HepG2 (cell line): Measurements from ENCODE around the gene NFATC1. TPM values are rescaled to one million over a fixed set of nuclear protein-coding genes. Genes with fewer than 3 reads are reported as not detected.

Experiments used
- ATAC-seq: fragments of 200-7000 bp; cut with Tn5 transposase; 3 replicates; pipeline ENCODE4 v1.9.1; 2020; ENCODE audit warnings: mild to moderate bottlenecking, moderate library complexity
- BruUV-seq: library from RNA; stranded (reverse); fragments of 400-500 nt; replicated peaks from 2 replicates; lab custom pipeline; 2021; lab: Mats Ljungman, UMichigan
- CTCF ChIA-PET: fragments of 300-600 bp; formaldehyde crosslinking; extraction: SDS; loops from one replicate; lab custom pipeline; 2021; ENCODE audit warnings: low total read pairs, inconsistent platforms, low intra/inter-chr PET ratio; lab: Yijun Ruan, JAX
- POLR2A ChIA-PET: fragments of 350-600 bp; sonication (Branson Sonifier 250); formaldehyde crosslinking; loops from one replicate; lab custom pipeline; 2020; ENCODE audit warnings: antibody characterized with exemption, inconsistent platforms; lab: Yijun Ruan, JAX
- DNase-seq: peaks from one replicate; pipeline ENCODE4 v3.0.0-alpha.2; 2015; ENCODE audit warnings: low spot score
- FAIRE-seq: peaks from 3 replicates; lab custom pipeline; 2011; peaks lifted over from hg19 to GRCh38; lab: Jason Lieb, UNC
- H2AFZ ChIP-seq: one replicate; pipeline ENCODE4 v1.6.1; 2011; ENCODE audit warnings: low read length, inconsistent platforms
- H3K27ac ChIP-seq: fragments of 300-600 bp; 3 replicates; pipeline ENCODE4 v1.8.0; 2011; ENCODE audit warnings: mixed run types, mild to moderate bottlenecking, mixed read lengths, low read length, inconsistent platforms; ENCODE audit not compliant: insufficient read depth; ENCODE audit errors: extremely low read length
- H3K27me3 ChIP-seq, 2 experiments: fragments of 200-600 bp in 1 of 2; 2 replicates in 1 of 2; 3 replicates in 1 of 2; pipeline versions ENCODE4 v1.6.0 to v1.8.0; 2011; ENCODE audit warnings: low read length in 2 of 2, mild to moderate bottlenecking in 2 of 2, moderate library complexity in 2 of 2, inconsistent platforms in 1 of 2; ENCODE audit not compliant: insufficient read depth in 2 of 2, control insufficient read depth in 1 of 2
- H3K36me3 ChIP-seq, 2 experiments: fragments of 200-600 bp in 1 of 2; replicated peaks in 1 of 2; 2 replicates in 1 of 2; 3 replicates in 1 of 2; pipeline versions ENCODE4 v1.5.1 to v1.8.0; 2011; ENCODE audit warnings: low read length in 2 of 2, inconsistent platforms in 1 of 2; ENCODE audit not compliant: insufficient read depth in 2 of 2, control insufficient read depth in 1 of 2
- H3K4me1 ChIP-seq: 2 replicates; pipeline ENCODE4 v1.5.1; 2012; ENCODE audit warnings: low read length, inconsistent platforms; ENCODE audit not compliant: insufficient read depth
- H3K4me2 ChIP-seq: 2 replicates; pipeline ENCODE4 v1.6.0; 2011; ENCODE audit warnings: low read depth, low read length, inconsistent platforms
- H3K4me3 ChIP-seq, 3 experiments: fragments of 200-600 bp in 1 of 3; sonication (generic), shearing (Covaris generic) in 1 of 3; replicated peaks in 1 of 3; 2 replicates each; pipeline ENCODE4 v1.5.1; 2011 to 2016; ENCODE audit warnings: low read length in 3 of 3, inconsistent platforms in 2 of 3, low read depth in 2 of 3, mild to moderate bottlenecking in 2 of 3, control low read depth in 1 of 3, mixed read lengths in 1 of 3; ENCODE audit not compliant: insufficient read depth in 1 of 3
- H3K79me2 ChIP-seq: one replicate; pipeline ENCODE4 v1.6.1; 2011; ENCODE audit warnings: low read length, inconsistent platforms; ENCODE audit not compliant: insufficient read depth
- H3K9ac ChIP-seq: 2 replicates; pipeline ENCODE4 v1.6.0; 2011; ENCODE audit warnings: mild to moderate bottlenecking, low read depth, low read length, inconsistent platforms; ENCODE audit not compliant: insufficient read depth
- H3K9me3 ChIP-seq: 2 replicates; pipeline ENCODE4 v1.5.1; 2012; ENCODE audit warnings: mild to moderate bottlenecking, low read length
- H4K20me1 ChIP-seq: 2 replicates; pipeline ENCODE4 v1.6.0; 2011; ENCODE audit warnings: inconsistent platforms, mild to moderate bottlenecking, low read length, moderate library complexity; ENCODE audit not compliant: insufficient read depth
- ATF1 ChIP-seq: IDR thresholded peaks from 2 replicates; pipeline ENCODE4 v1.6.1; 2016; ENCODE audit warnings: mild to moderate bottlenecking, control low read depth
- DNMT1 ChIP-seq: sonication (generic); formaldehyde crosslinking; IDR thresholded peaks from 2 replicates; pipeline ENCODE4 v1.5.1; 2020; ENCODE audit warnings: mild to moderate bottlenecking, missing genetic modification reagents
- PCBP2 ChIP-seq: fragments of 200-400 bp; formaldehyde crosslinking; optimal IDR thresholded peaks from 2 replicates; pipeline ENCODE3; 2018; ENCODE audit warnings: low read length, low read depth; ENCODE audit not compliant: poor library complexity, severe bottlenecking
- SETDB1 ChIP-seq: sonication (generic); formaldehyde crosslinking; IDR thresholded peaks from 2 replicates; pipeline ENCODE4 v1.5.1; 2020; ENCODE audit warnings: missing genetic modification reagents, mild to moderate bottlenecking, borderline replicate concordance
- ZBTB4 ChIP-seq: sonication (generic); formaldehyde crosslinking; IDR thresholded peaks from 2 replicates; pipeline ENCODE4 v1.4.0; 2020; ENCODE audit warnings: missing genetic modification reagents, mild to moderate bottlenecking, borderline replicate concordance
- ZNF101 ChIP-seq: sonication (generic); formaldehyde crosslinking; IDR thresholded peaks from 2 replicates; pipeline ENCODE4 v1.4.0; 2020; ENCODE audit warnings: mild to moderate bottlenecking, low read depth, missing genetic modification reagents, borderline replicate concordance
- ZNF597 ChIP-seq: sonication (generic); formaldehyde crosslinking; IDR thresholded peaks from 2 replicates; pipeline ENCODE4 v1.5.0; 2020; ENCODE audit warnings: missing genetic modification reagents
- ZNF607 ChIP-seq: sonication (generic); formaldehyde crosslinking; IDR thresholded peaks from 2 replicates; pipeline ENCODE4 v1.5.1; 2020; ENCODE audit warnings: missing genetic modification reagents, mild to moderate bottlenecking, borderline replicate concordance
- ZNF614 ChIP-seq: IDR thresholded peaks from 2 replicates; pipeline ENCODE4 v1.6.1; 2018; ENCODE audit warnings: missing biosample characterization, missing genetic modification reagents, inconsistent platforms, borderline replicate concordance
- ZNF792 ChIP-seq: IDR thresholded peaks from 2 replicates; pipeline ENCODE4 v1.6.1; 2016
- WGBS: methylation state at CpG from one replicate; pipeline ENCODE4 v1.1.6; 2017; ENCODE audit warnings: low lambda C conversion rate; 5-methylcytosine and 5-hydroxymethylcytosine counted together
- in situ Hi-C: cut with HindIII; loops from 2 replicates; pipeline ENCODE4 v1.10.0; 2017; ENCODE audit warnings: low pct_unique_long_range_greater_than_20kb; ENCODE audit not compliant: extremely low pct_ligation_motif_present
- intact Hi-C: fragments of 100-400 bp; cut with micrococcal nuclease; formaldehyde crosslinking; loops from one replicate; pipeline ENCODE4 v1.10.0; 2022; ENCODE audit not compliant: unreplicated experiment
- polyA plus RNA-seq, 8 experiments: library from polyadenylated mRNA; depleted of rRNA in 3 of 8; stranded (reverse) in 7 of 8; unstranded in 1 of 8; fragments of >200 nt; fragmentation: Illumina TruSeq in 4 of 8; extraction: Trizol in 4 of 8; gene quantifications; 2 replicates each; pipeline versions ENCODE4 v1.2.1 to v1.2.3, GENCODE V29; 2011 to 2016; ENCODE audit warnings: low read depth in 4 of 8, missing spikeins in 1 of 8, mixed read lengths in 1 of 8; ENCODE audit not compliant: insufficient read depth in 1 of 8
- total RNA-seq, 5 experiments: library from RNA; depleted of rRNA; stranded (reverse); fragments of >200 nt; fragmentation: Illumina TruSeq; extraction: Trizol; gene quantifications; 2 replicates each; pipeline ENCODE4 v1.2.3, GENCODE V29; 2016; ENCODE audit warnings: low read depth in 1 of 5
- TF ChIP-seq, protein P1 (sequence below): sonication (generic); formaldehyde crosslinking; IDR thresholded peaks from 2 replicates; pipeline ENCODE4 v1.5.0; 2020; ENCODE audit warnings: mild to moderate bottlenecking, missing genetic modification reagents

Gene NFATC1
- total and polyA plus RNA-seq, 2 of the 13 experiments (the other 11 are each of a cell fraction or from before 2014, with no cell fraction given): not detected

GRCh38 chr18:79413901-79414300, 18.2 kb downstream of the NFATC1 start:
- 3% methylated on average over 9 of the region's 9 CpGs for WGBS
- Histone ChIP-seq H3K4me1 (no peaks in the 10 kb centered on the region), H3K4me3 (no peak overlapping the region), H3K9me3 (no peaks in the 10 kb centered on the region), H3K27ac (no peak overlapping the region), H3K4me2 (no peak overlapping the region), H3K27me3 (peaks cover 6 to 47% of the 10 kb centered on the region in 2 experiments; a peak in 3 of 5 replicates), H3K9ac (no peak overlapping the region), H3K79me2 (no peaks in the 10 kb centered on the region), H2AFZ (no peak overlapping the region), H3K36me3 (no peaks in the 10 kb centered on the region), H4K20me1 (no peaks in the 10 kb centered on the region)
- intact Hi-C loops: no loop called here
- DNase-seq (no peak), ATAC-seq (no peak)
- CTCF ChIA-PET: no interaction called here
- no TSS peak for BruUV-seq
- POLR2A ChIA-PET: no interaction called here
- in situ Hi-C loops: no loop called here
- no peak for TF ChIP-seq ZNF792
- TF ChIP-seq, all 625 proteins: peak for 0
- FAIRE-seq: no peak

DNA sequence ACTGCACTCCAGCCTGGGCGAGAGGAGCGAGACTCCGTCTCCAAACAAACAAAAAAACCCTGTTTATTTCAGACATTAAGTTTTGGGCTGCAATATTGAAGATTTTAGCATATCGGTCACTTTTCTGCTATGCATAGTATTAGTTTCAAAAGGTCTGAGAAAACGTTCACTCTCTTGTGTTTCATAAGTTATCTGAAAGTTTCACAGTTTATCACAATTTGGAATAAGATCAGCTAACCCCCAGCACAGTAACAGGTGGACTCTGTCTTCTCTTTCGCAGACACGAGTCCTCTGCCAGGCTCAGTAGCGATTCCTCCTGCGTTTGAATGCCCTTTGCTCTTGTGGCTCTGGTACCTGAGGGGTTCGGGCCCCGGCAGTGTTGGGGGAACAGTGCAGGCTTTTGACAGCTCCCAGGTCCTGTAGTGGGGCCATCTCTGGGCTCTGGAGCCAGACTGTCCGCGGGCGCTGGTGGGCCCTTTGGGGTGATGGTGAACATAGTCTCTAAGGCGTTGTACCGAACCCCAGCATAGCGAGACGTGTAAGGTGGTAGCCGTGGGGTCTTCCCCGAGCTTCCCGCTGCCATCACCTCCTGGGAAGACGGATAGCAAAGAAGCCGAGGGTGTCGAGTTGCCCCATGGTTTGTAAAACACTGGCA, 20.4 kb downstream of the NFATC1 start:
- Histone ChIP-seq H4K20me1 (no peaks in the 10 kb centered on the region), H3K27me3 (peaks cover 12 to 64% of the 10 kb centered on the region in 2 experiments; a peak in 3 of 5 replicates), H3K4me2 (no peak overlapping the region), H3K79me2 (no peaks in the 10 kb centered on the region), H3K4me1 (no peaks in the 10 kb centered on the region), H2AFZ (no peak overlapping the region), H3K9ac (no peak overlapping the region), H3K4me3 (no peak overlapping the region), H3K36me3 (no peaks in the 10 kb centered on the region), H3K9me3 (no peaks in the 10 kb centered on the region), H3K27ac (no peak overlapping the region)
- no peak for DNase-seq
- POLR2A ChIA-PET: no interaction called here
- FAIRE-seq: no peak
- BruUV-seq: no TSS peak
- CTCF ChIA-PET: no interaction called here
- in situ Hi-C loops (no loop called here), intact Hi-C loops (no loop called here)
- ATAC-seq: no peak
- 19% methylated on average over 9 of the region's 24 CpGs for WGBS
- TF ChIP-seq SETDB1 (CRISPR knock-in tag) (no peak), PCBP2 (no peak), ZNF607 (CRISPR knock-in tag) (no peak), ZBTB4 (CRISPR knock-in tag) (no peak), ZNF597 (no peak), DNMT1 (CRISPR knock-in tag) (no peak), ATF1 (no peak), ZNF101 (CRISPR knock-in tag) (no peak), ZNF614 (CRISPR knock-in tag) (no peak)
- TF ChIP-seq, protein P1, sequence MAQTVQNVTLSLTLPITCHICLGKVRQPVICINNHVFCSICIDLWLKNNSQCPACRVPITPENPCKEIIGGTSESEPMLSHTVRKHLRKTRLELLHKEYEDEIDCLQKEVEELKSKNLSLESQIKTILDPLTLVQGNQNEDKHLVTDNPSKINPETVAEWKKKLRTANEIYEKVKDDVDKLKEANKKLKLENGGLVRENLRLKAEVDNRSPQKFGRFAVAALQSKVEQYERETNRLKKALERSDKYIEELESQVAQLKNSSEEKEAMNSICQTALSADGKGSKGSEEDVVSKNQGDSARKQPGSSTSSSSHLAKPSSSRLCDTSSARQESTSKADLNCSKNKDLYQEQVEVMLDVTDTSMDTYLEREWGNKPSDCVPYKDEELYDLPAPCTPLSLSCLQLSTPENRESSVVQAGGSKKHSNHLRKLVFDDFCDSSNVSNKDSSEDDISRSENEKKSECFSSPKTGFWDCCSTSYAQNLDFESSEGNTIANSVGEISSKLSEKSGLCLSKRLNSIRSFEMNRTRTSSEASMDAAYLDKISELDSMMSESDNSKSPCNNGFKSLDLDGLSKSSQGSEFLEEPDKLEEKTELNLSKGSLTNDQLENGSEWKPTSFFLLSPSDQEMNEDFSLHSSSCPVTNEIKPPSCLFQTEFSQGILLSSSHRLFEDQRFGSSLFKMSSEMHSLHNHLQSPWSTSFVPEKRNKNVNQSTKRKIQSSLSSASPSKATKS (CRISPR knock-in tag): no peak
